KBM-7 (cell line): ENCODE data around the gene RNU2-1.
"Not testable (repeated sequence)": the region's sequence is repeated elsewhere in the genome, so short reads cannot be mapped to it uniquely, and the experiment has no call there.

Experiments used
- DNase-seq: peaks from one replicate; pipeline ENCODE4 v3.0.0-alpha.2; 2015
- in situ Hi-C: fragments of 300-500 bp; cut with MboI; formaldehyde crosslinking; loops from 2 replicates; pipeline ENCODE4 v1.14.3; 2020; ENCODE audit warnings: low sequenced_read_pairs, low pct_unique_long_range_greater_than_20kb, mixed read lengths

The RNU2-1 gene

DNA sequence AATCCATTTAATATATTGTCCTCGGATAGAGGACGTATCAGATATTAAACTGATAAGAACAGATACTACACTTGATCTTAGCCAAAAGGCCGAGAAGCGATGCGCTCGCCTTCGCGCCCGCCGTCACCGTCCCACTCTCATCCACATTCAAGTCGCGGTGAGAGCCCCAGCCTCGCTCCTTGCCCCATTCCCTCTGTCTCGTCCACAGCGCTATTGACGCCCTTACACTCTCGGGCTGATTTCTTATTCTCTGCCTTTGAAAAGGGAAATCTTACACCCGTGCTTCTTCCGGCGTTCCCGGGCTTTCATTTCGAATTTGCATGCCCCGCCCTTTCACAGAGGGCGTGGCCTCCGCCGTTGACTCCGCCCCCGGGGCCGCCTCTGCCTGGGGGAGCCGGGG lies at the start of gene RNU2-1:
RNU2-1 (minus strand) TSS at position 101 of the 400 bp plus-strand sequence.
- DNase-seq, in situ Hi-C loops: not testable (repeated sequence)

DNA sequence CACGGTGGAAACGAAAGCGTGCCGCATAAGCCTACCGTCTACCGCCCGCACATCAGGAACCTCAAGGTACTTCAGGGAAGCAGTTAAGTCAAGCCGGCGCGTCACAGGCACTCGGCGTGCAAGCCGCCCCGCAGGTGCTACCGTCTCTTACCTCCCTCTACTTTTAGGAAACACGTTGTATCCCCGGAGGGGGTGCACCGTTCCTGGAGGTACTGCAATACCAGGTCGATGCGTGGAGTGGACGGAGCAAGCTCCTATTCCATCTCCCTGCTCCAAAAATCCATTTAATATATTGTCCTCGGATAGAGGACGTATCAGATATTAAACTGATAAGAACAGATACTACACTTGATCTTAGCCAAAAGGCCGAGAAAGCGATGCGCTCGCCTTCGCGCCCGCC lies 39.1 kb upstream of the RNU2-1 start:
- DNase-seq, in situ Hi-C loops: not testable (repeated sequence)

DNA sequence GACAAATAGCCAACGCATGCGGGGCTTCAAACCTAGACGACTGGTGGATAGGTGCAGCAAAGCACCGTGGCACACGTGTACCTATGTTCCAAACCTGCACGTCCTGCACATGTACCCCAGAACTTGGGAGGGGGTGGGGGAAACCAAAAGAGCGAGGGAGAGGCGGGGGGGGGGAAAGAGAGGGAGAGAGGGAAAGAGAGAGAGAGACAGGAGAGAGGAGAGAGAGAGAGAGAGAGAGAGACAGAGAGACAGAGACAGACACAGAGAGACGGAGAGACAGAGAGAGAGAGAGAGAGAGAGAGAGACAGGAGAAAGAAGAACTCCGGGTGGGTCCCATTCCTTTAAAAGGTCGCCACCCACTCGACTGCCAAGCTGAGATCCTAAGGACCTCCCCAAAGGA lies 38.7 kb upstream of the RNU2-1 start:
- in situ Hi-C loops, DNase-seq: not testable (repeated sequence)

DNA sequence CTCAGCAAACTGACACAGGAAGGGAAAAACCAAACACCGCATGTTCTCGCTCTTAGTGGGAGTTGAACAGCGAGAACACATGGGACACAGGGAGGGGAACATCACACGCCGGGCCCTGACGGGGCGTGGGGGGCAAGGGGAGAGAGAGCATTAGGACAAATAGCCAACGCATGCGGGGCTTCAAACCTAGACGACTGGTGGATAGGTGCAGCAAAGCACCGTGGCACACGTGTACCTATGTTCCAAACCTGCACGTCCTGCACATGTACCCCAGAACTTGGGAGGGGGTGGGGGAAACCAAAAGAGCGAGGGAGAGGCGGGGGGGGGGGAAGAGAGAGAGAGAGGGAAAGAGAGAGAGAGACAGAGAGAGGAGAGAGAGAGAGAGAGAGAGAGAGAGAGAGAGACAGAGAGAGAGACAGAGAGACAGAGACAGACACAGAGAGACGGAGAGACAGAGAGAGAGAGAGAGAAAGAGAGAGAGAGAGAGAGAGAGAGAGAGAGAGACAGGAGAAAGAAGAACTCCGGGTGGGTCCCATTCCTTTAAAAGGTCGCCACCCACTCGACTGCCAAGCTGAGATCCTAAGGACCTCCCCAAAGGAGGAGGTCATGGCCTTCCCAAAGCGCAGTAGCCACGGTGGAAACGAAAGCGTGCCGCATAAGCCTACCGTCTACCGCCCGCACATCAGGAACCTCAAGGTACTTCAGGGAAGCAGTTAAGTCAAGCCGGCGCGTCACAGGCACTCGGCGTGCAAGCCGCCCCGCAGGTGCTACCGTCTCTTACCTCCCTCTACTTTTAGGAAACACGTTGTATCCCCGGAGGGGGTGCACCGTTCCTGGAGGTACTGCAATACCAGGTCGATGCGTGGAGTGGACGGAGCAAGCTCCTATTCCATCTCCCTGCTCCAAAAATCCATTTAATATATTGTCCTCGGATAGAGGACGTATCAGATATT lies 37.1 kb upstream of the RNU2-1 start:
- in situ Hi-C loops, DNase-seq: not testable (repeated sequence)

DNA sequence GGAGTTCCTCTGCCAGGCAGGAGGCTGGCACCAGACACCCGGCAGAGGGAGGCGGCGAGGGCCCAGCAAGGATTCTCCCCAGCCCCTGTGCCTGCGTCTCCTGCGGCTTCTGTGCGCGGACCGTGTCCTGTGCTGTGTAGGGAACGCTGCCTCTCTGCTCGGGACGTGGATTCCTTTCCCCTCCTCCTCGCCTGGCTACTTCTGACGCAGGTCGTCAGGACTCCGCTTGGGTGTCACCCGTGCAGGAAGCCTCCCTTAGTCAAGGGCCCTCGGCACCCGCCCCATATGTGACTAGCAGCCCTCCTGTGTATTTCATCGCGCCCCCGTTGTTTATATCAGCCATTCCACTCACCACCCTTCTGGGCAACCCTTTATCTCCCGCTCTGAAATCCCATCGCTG lies 12.7 kb upstream of the RNU2-1 start:
- DNase-seq, in situ Hi-C loops: not testable (repeated sequence)

DNA sequence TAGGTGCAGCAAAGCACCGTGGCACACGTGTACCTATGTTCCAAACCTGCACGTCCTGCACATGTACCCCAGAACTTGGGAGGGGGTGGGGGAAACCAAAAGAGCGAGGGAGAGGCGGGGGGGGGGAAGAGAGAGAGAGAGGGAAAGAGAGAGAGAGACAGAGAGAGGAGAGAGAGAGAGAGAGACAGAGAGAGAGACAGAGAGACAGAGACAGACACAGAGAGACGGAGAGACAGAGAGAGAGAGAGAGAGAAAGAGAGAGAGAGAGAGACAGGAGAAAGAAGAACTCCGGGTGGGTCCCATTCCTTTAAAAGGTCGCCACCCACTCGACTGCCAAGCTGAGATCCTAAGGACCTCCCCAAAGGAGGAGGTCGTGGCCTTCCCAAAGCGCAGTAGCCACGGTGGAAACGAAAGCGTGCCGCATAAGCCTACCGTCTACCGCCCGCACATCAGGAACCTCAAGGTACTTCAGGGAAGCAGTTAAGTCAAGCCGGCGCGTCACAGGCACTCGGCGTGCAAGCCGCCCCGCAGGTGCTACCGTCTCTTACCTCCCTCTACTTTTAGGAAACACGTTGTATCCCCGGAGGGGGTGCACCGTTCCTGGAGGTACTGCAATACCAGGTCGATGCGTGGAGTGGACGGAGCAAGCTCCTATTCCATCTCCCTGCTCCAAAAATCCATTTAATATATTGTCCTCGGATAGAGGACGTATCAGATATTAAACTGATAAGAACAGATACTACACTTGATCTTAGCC lies 7.0 kb upstream of the RNU2-1 start:
- in situ Hi-C loops, DNase-seq: not testable (repeated sequence)

DNA sequence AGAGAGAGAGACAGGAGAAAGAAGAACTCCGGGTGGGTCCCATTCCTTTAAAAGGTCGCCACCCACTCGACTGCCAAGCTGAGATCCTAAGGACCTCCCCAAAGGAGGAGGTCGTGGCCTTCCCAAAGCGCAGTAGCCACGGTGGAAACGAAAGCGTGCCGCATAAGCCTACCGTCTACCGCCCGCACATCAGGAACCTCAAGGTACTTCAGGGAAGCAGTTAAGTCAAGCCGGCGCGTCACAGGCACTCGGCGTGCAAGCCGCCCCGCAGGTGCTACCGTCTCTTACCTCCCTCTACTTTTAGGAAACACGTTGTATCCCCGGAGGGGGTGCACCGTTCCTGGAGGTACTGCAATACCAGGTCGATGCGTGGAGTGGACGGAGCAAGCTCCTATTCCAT lies 5.8 kb upstream of the RNU2-1 start:
- DNase-seq, in situ Hi-C loops: not testable (repeated sequence)

DNA sequence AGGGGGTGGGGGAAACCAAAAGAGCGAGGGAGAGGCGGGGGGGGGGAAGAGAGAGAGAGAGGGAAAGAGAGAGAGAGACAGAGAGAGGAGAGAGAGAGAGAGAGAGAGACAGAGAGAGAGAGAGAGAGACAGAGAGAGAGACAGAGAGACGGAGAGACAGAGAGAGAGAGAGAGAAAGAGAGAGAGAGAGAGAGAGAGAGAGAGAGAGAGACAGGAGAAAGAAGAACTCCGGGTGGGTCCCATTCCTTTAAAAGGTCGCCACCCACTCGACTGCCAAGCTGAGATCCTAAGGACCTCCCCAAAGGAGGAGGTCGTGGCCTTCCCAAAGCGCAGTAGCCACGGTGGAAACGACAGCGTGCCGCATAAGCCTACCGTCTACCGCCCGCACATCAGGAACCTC lies 514 bp downstream of the RNU2-1 start:
- DNase-seq, in situ Hi-C loops: not testable (repeated sequence)

DNA sequence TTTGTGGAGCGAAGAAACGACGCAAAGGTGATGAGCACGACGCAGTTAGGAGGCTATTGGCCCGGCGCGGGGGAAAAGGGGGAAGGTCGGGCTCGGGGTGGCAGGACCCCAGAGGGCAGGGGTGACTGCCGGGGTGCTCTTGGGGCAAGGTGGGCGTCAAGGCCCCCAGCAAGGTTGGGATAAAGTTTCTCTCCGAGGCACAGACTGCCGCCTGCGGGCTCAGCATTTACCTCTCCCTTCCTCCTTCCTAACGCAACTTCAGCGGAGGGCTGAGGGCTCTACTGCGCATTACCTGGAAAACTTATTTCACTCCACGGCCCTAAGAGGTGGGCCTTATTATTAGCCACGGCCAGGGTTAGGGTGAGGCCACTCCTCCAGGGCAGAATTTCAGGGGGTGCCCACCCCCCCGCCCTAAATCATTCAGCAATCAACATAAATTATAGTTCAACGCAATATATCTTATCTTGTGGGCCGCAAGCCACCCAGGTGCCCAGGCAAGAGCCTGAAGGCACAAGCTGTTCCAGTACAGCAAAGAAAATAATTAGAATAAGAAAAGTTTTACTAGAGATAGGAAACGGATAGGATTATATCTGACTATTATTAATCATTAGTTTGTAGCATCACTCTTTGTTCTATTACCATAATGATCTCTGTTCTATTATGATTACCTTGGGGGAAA lies 1.6 kb downstream of the RNU2-1 start:
- DNase-seq, in situ Hi-C loops: not testable (repeated sequence)

DNA sequence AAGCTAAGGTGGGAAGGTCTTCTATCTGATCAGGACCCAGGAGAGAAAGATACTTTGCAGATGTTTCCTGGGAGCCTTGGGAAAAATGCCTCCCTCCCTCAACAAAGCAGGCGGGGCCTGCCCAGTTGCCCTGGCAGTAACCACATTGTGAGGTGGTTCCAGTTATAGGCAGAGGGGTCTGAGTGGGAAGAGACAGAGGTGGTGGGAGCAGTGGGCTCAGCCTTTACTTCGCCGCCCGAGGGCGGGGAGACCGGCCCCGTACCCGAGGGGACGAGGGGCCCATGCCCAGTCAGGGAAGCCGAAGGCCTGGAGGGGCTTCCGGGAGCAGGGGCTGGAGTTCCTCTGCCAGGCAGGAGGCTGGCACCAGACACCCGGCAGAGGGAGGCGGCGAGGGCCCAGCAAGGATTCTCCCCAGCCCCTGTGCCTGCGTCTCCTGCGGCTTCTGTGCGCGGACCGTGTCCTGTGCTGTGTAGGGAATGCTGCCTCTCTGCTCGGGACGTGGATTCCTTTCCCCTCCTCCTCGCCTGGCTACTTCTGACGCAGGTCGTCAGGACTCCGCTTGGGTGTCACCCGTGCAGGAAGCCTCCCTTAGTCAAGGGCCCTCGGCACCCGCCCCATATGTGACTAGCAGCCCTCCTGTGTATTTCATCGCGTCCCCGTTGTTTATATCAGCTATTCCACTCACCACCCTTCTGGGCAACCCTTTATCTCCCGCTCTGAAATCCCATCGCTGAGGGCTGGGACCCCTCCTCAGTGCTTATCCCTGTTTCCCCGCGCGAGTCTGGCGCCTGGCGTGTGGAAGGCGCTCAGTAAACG lies 2.4 kb downstream of the RNU2-1 start:
- in situ Hi-C loops, DNase-seq: not testable (repeated sequence)

DNA sequence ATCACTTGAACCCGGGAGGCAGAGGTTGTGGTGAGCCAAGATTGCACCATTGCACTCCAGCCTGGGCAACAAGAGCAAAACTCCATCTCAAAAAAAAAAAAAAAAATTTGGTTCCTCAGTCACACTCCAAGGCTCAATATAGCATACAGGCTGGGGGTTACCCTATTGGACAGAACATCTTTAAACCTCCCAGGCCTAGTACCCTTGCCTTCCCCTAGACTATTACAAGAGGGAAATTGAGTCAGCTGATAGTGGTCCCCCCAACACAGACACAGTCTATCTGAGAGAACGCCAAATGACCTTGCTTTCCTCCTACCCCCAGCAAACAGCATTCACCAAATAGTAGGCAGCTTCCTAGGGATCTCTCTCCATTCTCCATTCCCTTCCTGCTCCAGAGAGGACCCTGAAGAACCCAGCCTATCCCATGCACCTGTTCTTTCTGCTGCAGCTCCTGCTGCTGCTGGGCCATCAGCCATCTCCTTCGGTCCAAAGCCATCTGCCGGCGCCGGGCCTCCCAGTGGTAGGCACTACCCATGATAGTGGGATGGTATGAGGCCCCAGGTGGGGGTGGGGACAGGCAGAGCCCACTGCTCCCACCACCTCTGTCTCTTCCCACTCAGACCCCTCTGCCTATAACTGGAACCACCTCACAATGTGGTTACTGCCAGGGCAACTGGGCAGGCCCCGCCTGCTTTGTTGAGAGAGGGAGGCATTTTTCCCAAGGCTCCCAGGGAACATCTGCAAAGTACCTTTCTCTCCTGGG lies 5.6 kb downstream of the RNU2-1 start, which contains the start of gene CCDC200:
CCDC200 (minus strand) TSS at position 604 of the 763 bp plus-strand sequence; CDS start at position 535, 69 bp downstream.
- in situ Hi-C loops, DNase-seq: not testable (repeated sequence)

DNA sequence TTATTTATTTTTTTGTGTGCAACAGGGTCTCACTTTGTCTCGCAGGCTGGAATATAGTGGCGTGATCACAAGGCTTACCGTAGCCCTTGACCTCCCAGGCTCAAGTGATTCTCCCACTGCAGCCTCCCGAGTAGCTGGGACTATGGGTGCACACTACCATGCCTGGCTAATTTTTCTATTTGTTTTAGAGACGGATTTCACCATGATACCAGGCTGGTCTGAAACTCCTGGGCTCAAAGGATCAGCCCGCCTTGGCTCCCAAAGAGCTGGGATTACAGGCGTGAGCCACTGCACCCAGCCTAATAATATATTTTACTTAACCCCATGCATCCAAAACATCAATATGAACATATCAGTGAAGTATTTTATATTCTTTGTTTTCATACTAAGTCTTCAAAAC lies 7.4 kb downstream of the RNU2-1 start:
- in situ Hi-C loops: no loop called here
- DNase-seq: no peak

DNA sequence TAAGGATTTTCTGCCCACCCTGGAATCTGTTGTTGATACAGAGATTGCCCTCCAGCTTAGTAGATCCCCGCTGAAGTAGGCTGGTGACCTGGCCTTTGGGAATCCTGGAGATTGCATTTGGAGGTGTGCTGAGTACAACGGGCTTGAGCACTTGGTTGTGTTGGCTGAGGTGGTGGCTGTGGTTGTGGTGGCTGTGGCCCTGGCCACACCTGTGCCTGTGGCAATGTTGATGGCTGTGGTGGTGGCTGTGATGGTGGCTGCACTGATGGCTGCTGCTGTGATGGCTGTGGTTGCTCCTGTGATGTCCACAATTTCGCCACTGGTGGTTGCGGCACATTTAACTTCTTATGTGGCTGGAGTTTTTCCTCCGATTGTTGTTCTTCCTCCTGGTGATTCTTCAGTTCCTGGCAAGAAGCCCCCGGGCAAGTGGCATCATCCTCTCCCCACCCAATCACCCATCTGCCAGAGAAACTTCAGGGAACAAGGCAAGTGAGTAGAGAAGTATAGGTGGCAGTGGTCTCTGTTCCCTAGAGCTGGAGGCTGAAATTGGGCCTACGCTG lies 9.6 kb downstream of the RNU2-1 start:
- no peak for DNase-seq
- in situ Hi-C loops: loop anchor here (25.0 kb wide), 1 partner anchor 88 kb away; no protein-coding TSS in a partner anchor

DNA sequence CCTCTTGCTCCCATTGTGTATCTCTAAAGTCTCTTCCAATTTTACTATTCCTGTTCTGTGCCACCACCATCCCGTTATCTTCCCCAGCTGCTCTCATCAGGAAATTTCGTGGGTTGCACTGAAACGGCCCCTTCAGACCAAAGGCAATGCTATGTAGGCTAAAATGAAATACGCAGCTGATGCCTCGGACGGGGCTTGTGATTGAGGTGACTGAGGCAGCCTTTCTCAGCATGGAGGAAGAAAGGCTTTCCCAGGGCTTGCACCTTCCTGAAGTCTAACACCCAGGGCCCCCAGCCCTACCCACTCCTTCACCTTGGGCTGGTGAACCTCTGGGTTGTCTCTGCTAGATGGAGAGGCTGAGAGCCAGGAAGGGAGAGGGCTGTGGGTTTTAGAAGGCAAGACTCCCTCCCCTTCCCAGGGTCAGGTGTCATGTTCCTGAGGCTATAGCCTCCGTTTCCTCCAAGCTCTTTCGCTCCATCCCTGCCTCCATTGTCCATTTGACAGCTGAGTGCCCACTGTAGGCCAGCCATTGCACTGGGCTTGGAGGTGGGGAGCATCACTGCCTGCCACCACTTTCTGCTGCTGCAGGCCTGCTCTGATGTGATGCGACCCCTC lies 13.2 kb downstream of the RNU2-1 start:
- no peak for DNase-seq
- in situ Hi-C loops: loop anchor here (25.0 kb wide), 1 partner anchor 92 kb away; no protein-coding TSS in a partner anchor

DNA sequence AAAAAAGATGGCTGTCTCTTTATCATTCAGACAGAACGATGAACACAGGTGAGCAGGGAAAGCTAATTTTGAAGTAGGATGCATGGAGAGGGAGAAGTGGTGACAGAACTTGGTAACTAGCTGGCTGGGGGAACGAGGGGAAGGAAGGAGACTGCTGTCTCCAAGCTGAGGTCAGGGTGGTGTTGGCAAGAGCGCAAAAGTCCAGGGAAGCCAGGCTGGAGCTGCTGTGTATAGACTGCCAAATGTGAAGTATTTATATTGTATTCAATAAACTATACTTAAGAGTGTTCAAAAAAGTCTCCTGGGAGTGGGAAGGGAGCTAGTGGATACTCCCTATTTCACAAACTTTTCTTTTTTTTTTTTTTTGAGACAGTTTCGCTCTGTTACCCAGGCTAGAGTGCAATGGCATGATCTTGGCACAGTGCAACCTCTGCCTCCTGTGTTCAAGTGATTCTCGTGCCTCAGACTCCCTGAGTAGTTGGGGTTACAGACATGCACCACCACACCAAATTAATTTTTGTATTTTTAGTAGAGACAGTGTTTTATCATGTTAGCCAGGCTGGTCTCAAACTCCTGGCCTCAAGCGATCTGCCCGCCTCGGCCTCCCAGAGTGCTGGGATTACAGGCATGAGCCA lies 13.9 kb downstream of the RNU2-1 start:
- no peak for DNase-seq
- in situ Hi-C loops: loop anchor here (25.0 kb wide), 1 partner anchor 92 kb away; no protein-coding TSS in a partner anchor

DNA sequence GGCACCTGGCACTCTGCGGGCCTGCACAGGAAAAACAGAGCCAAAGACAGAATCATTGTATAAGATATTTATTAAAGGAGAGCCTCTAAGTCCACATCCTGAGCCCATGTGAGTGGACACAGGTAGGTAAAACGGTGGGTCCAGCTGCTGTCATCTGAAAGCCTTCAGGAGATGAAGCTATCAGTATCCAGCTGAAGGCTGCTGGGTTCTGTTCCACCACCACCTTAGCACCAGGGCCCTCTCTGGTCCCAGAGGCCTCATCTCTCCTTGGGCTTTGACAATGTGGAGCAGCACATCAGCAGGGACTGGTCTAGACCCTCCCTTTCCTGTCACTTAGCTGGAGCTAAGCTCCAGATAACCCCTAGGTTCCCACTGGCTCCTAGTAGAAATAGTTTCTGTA lies 14.8 kb downstream of the RNU2-1 start:
- in situ Hi-C loops: loop anchor here (25.0 kb wide), 1 partner anchor 93 kb away; no protein-coding TSS in a partner anchor
- no peak for DNase-seq
